DOHH2 (cell line): ENCODE data around the gene IGFLR1.

Source experiments
- H3F3A ChIP-seq: fragments of 200-600 bp; sonication (generic), shearing (Covaris generic); 2 replicates; pipeline ENCODE4 v1.6.0; 2016; ENCODE audit warnings: antibody characterized with exemption, mild to moderate bottlenecking; ENCODE audit not compliant: control insufficient read depth, insufficient read depth
- H3K27ac ChIP-seq: fragments of 200-600 bp; sonication (generic); 2 replicates; pipeline ENCODE4 v1.5.1; 2014; ENCODE audit warnings: low read depth, mild to moderate bottlenecking, low read length, moderate library complexity
- H3K27me3 ChIP-seq: fragments of 200-600 bp; sonication (generic); 2 replicates; pipeline ENCODE4 v1.6.1; 2014; ENCODE audit warnings: mild to moderate bottlenecking, low read length, mixed read lengths; ENCODE audit not compliant: control insufficient read depth
- H3K36me3 ChIP-seq: fragments of 200-600 bp; sonication (generic); 2 replicates; pipeline ENCODE4 v1.6.1; 2014; ENCODE audit warnings: mild to moderate bottlenecking, low read length, moderate library complexity, mixed read lengths; ENCODE audit not compliant: control insufficient read depth
- H3K4me1 ChIP-seq: fragments of 200-600 bp; sonication (generic); 2 replicates; pipeline ENCODE4 v1.6.1; 2014; ENCODE audit warnings: mild to moderate bottlenecking, low read length, mixed read lengths; ENCODE audit not compliant: control insufficient read depth
- H3K4me2 ChIP-seq: fragments of 200-600 bp; sonication (generic); 2 replicates; pipeline ENCODE4 v1.6.0; 2014; ENCODE audit warnings: mild to moderate bottlenecking, low read length, moderate library complexity
- H3K4me3 ChIP-seq: fragments of 200-600 bp; sonication (generic); 2 replicates; pipeline ENCODE4 v1.5.1; 2014; ENCODE audit warnings: mild to moderate bottlenecking, low read length, mixed read lengths
- H3K79me2 ChIP-seq: fragments of 200-600 bp; sonication (generic); 2 replicates; pipeline ENCODE4 v1.6.1; 2014; ENCODE audit warnings: mild to moderate bottlenecking, low read length, mixed read lengths; ENCODE audit not compliant: control insufficient read depth
- H3K9me2 ChIP-seq: fragments of 200-600 bp; sonication (generic); replicated peaks from 2 replicates; pipeline ENCODE4 v1.6.1; 2014; ENCODE audit warnings: mild to moderate bottlenecking, low read length, mixed read lengths; ENCODE audit not compliant: control insufficient read depth
- H3K9me3 ChIP-seq: fragments of 200-600 bp; sonication (generic); 2 replicates; pipeline ENCODE4 v1.6.1; 2014; ENCODE audit warnings: antibody characterized with exemption, low read length, mixed read lengths; ENCODE audit not compliant: control insufficient read depth, insufficient read depth
- H4K20me1 ChIP-seq: fragments of 200-600 bp; sonication (generic); 2 replicates; pipeline ENCODE4 v1.6.0; 2014; ENCODE audit warnings: low read depth, mild to moderate bottlenecking, antibody characterized with exemption, low read length, moderate library complexity; ENCODE audit not compliant: control insufficient read depth, insufficient read depth
- CTCF ChIP-seq: fragments of 200-600 bp; sonication (generic); IDR thresholded peaks from one replicate; pipeline ENCODE4 v1.5.1; 2014; ENCODE audit warnings: antibody characterized with exemption, mild to moderate bottlenecking, low read depth, low read length; ENCODE audit not compliant: poor library complexity, severe bottlenecking
- EZH2phosphoT487 ChIP-seq: fragments of 200-600 bp; sonication (generic); IDR thresholded peaks from 2 replicates; pipeline ENCODE4 v1.6.1; 2017; ENCODE audit warnings: borderline replicate concordance, mild to moderate bottlenecking, antibody characterized with exemption, low read length, moderate library complexity, mixed read lengths

IGFLR1 gene

GRCh38 chr19:35719402-35720162 is 22.7 kb downstream of the IGFLR1 start:
- H3K9me3 ChIP-seq: no peaks in the 10 kb centered on the region
- peaks cover 43% of the 10 kb centered on the region for H3K79me2 ChIP-seq
- no peaks in the 10 kb centered on the region for H3K27me3 ChIP-seq
- H3K27ac ChIP-seq: no peak overlapping the region
- H4K20me1 ChIP-seq: peaks cover 10% of the 10 kb centered on the region; the same call in 1 of the 2 replicates
- H3F3A ChIP-seq: no peaks in the 10 kb centered on the region
- H3K4me1 ChIP-seq: peaks cover 24% of the 10 kb centered on the region
- H3K4me2 ChIP-seq: peak overlapping the region; percentile 90
- peak overlapping the region; percentile 98 for H3K4me3 ChIP-seq
- TF ChIP-seq CTCF (no peak), EZH2phosphoT487 (no peak)
- H3K36me3 ChIP-seq: peaks cover 46% of the 10 kb centered on the region
- no peaks in the 10 kb centered on the region for H3K9me2 ChIP-seq

GRCh38 chr19:35718345-35719041 is 23.8 kb downstream of the IGFLR1 start:
- no peak for TF ChIP-seq CTCF
- TF ChIP-seq EZH2phosphoT487: no peak
- H3K36me3 ChIP-seq: peaks cover 35% of the 10 kb centered on the region
- no peaks in the 10 kb centered on the region for H3K9me2 ChIP-seq
- peak overlapping the region; percentile 98 for H3K4me3 ChIP-seq
- H4K20me1 ChIP-seq: peaks cover 10% of the 10 kb centered on the region; the same call in 1 of the 2 replicates
- no peaks in the 10 kb centered on the region for H3K27me3 ChIP-seq
- H3K27ac ChIP-seq: peak overlapping the region; percentile 48; the same call in 1 of the 2 replicates
- no peaks in the 10 kb centered on the region for H3K9me3 ChIP-seq
- H3K4me2 ChIP-seq: peak overlapping the region; percentile 90
- no peaks in the 10 kb centered on the region for H3F3A ChIP-seq
- peaks cover 24% of the 10 kb centered on the region for H3K4me1 ChIP-seq
- peaks cover 43% of the 10 kb centered on the region for H3K79me2 ChIP-seq

- Histone ChIP-seq H3K36me3 (peaks cover 28% of the 10 kb centered on the region), H4K20me1 (peaks cover 10% of the 10 kb centered on the region; the same call in 1 of the 2 replicates), H3K4me3 (peak within 1 kb of the TSS; percentile 98), H3K4me2 (peak within 1 kb of the TSS; percentile 90), H3K27ac (peak within 1 kb of the TSS; percentile 48; the same call in 1 of the 2 replicates), H3K9me3 (no peaks in the 10 kb centered on the region), H3K9me2 (no peaks in the 10 kb centered on the region), H3K4me1 (peaks cover 28% of the 10 kb centered on the region), H3K27me3 (no peaks in the 10 kb centered on the region), H3K79me2 (peaks cover 43% of the 10 kb centered on the region), H3F3A (no peaks in the 10 kb centered on the region)
- no peak for TF ChIP-seq EZH2phosphoT487
- no peak for TF ChIP-seq CTCF
These were observed 24.4 kb downstream of the IGFLR1 start, which contains the start of gene KMT2B for GRCh38 chr19:35717665-35718344. Gene KMT2B, plus strand, starts transcription at chr19:35718003. Its CDS starts 16 bp downstream, at chr19:35718019.
